HepG2 (cell line): ENCODE results near the gene AGAP1.

Source experiments
- HNRNPUL1 ChIP-seq: fragments of 200-400 bp; formaldehyde crosslinking; IDR thresholded peaks from 2 replicates; pipeline ENCODE4 v1.6.1; 2017; ENCODE audit warnings: low read depth, mild to moderate bottlenecking, low read length, moderate library complexity
- TF ChIP-seq, protein P1 (sequence below): sonication (generic); formaldehyde crosslinking; IDR thresholded peaks from 2 replicates; pipeline ENCODE4 v1.5.0; 2020; ENCODE audit warnings: mild to moderate bottlenecking, missing genetic modification reagents, moderate library complexity

DNA sequence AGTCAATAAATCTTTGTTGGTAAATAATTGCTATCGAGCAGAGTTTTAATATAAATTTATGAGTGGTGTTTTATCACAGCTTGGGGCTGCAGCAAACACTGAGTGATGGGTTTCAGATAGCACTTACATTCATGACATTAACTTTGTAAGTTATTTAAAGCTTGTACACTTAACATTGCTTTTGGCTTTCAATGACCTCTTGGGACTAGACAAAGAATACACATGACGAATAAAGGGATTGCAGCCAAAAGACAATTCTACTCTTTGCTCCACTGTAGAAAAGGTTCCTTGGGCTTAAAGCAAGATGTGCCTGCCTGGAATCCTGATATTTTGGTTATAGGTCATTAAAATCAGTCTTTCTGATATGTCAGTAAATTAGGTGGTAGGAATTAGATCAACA lies 374.8 kb downstream of the AGAP1 start:
- TF ChIP-seq, protein P1, sequence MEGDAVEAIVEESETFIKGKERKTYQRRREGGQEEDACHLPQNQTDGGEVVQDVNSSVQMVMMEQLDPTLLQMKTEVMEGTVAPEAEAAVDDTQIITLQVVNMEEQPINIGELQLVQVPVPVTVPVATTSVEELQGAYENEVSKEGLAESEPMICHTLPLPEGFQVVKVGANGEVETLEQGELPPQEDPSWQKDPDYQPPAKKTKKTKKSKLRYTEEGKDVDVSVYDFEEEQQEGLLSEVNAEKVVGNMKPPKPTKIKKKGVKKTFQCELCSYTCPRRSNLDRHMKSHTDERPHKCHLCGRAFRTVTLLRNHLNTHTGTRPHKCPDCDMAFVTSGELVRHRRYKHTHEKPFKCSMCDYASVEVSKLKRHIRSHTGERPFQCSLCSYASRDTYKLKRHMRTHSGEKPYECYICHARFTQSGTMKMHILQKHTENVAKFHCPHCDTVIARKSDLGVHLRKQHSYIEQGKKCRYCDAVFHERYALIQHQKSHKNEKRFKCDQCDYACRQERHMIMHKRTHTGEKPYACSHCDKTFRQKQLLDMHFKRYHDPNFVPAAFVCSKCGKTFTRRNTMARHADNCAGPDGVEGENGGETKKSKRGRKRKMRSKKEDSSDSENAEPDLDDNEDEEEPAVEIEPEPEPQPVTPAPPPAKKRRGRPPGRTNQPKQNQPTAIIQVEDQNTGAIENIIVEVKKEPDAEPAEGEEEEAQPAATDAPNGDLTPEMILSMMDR (CRISPR knock-in tag): no peak
- no peak for TF ChIP-seq HNRNPUL1
